HL-60/S4 treated with retinoic acid at 250 ng/mL for 4 days and 3 days (cell line): ENCODE results near the gene PFN1.

Source experiments
- in situ Hi-C: fragments of 300-500 bp; cut with MboI; formaldehyde crosslinking; loops from 2 replicates; pipeline ENCODE4 v1.7.0; 2022; ENCODE audit warnings: low sequenced_read_pairs

Gene PFN1

DNA sequence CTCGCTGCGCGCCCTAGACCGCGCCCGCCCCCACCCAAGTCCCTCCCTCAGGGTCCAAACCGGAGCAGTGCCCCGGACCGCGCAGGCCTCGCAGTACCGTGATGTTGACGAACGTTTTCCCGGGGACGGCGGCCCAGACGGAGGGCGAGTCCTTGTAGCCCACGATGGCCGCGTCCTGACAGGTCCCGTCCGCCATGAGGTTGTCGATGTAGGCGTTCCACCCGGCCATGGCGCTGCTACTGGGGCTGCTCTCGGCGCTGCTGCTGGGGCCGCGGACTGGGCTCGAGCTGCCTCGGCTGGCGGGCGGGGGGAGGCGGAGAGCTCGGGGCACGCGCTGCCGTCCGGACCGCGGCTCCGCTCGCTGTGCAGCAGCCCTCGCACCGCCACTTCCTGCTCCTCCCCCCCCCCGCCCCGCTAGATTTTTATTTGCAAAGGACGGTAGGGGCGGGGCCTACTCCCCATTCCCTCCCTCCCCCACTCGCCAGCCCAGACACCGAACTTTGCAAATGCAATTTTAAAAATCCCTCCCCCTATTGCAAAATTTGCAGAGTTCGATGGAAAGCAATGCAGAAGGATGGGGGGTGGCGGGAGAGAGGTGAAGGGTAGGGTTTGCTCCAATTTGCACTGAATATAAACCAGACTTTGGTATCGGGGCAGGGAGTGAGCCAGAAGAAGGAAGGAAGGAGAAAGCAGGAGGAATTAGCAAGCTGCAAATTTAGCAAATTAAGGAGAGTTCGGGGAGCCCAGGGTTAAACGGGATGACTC, at the start of gene PFN1:
Gene PFN1, minus strand, starts transcription at position 365 of the 765 bp plus-strand sequence. Its CDS starts 136 bp downstream, at position 229.
- in situ Hi-C loops, result no loop called here

DNA sequence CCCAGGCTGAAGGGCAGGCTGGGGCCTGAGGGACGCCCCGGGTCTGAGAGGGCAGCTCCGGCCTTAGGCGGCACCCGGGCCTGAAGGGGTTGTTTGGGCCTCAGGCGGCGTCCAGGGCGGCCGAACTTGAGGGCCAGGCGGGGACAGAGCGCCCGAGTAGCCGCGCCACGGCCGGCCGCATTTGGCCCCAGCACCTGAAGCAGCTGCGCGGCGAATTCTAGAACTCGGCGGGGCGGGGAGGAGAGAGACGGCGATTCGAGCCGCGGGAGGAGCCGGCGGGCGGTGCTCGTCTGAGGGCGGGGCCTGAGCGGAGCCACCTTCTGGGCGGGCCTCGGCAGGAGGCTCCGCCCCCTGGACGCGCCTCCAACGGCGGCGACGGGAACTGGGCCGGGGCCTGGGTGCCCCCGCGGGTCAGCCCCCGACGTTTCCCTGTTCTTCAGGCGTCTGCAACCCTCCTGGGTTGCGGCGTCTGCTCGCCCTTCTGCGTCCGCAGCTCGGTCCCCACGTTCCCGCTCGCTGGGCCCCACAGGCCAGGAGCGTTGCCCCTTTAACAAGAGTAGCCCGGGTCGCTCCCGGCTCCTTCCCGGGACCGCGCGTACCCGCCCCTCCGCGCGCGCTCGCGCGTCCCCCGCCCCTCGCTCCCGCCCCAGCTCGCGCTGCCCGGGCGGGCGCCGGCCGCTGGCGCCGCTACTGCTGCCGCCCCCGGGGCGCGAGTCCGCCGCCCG, 49.1 kb upstream of the PFN1 start, which contains the start of the genes INCA1 and KIF1C:
Gene INCA1, minus strand, starts transcription at position 221 of the 725 bp plus-strand sequence. CDS start 3,085 bp downstream, outside the sequence.
Gene KIF1C, plus strand, starts transcription at position 649 of the 725 bp plus-strand sequence. CDS start 2,297 bp downstream, outside the sequence.
- in situ Hi-C loops, result no loop called here

DNA sequence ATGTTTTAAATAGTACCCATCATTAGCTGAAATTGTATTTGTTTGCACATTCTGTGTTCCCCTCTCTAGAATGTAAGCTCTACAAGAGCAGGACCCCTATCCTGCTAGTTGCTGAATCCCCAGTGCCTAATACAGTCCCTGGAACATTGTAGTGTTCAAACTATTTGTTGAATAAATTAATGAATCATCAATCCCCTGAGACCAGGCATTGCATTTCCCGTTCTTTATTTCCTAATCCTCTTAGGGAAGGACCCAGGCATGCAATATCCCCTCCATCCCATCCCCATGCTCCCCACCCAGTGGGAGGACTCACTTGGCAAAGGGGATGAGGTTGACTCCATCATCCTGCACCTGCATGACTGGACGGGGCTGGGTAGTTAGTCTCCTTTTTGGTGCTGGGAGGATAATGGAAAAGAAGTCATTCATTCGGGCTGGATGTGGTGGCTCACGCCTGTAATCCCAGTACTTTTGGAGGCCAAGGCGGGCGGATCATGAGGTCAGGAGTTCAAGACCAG, 45.8 kb upstream of the PFN1 start:
- in situ Hi-C loops, result no loop called here

DNA sequence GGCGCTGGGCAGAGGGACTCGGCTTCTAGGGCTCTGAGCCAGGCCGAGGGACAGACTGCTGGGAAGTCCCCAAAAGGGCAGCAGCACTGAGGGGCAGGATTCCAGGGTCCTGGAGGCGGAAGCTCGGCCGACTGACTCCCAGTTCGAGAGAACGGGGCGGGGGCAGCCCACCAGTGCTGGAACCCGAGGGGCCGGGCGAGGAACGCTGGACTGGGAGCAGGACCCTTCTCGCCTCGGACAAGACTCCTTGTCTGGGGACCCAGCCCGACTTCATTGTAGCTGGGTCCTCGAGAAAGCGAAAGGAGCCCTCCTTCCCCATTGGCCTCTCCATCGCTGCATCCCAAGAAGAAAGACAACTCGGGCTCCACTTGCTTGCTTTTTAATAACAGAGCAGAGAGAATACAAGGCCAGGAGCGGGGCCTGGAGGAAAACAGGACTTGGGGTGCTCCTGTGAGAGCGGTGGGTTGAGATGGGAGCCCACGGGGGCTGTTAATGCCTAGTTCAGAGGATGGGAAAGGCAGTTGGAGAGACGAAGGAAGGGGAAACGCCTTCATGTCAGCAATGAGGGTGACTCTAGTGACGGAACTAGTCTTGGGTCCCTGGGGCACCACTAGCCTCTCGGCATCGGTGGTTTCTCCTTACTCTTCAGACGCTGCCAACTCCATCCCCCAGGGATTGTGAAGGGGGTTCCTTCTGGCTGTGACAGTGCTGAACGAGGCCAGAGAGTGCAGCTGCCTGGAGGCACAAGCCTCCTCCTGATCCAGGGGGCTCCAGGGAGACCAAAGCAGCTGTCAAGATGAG, 39.6 kb upstream of the PFN1 start:
- in situ Hi-C loops, result no loop called here

DNA sequence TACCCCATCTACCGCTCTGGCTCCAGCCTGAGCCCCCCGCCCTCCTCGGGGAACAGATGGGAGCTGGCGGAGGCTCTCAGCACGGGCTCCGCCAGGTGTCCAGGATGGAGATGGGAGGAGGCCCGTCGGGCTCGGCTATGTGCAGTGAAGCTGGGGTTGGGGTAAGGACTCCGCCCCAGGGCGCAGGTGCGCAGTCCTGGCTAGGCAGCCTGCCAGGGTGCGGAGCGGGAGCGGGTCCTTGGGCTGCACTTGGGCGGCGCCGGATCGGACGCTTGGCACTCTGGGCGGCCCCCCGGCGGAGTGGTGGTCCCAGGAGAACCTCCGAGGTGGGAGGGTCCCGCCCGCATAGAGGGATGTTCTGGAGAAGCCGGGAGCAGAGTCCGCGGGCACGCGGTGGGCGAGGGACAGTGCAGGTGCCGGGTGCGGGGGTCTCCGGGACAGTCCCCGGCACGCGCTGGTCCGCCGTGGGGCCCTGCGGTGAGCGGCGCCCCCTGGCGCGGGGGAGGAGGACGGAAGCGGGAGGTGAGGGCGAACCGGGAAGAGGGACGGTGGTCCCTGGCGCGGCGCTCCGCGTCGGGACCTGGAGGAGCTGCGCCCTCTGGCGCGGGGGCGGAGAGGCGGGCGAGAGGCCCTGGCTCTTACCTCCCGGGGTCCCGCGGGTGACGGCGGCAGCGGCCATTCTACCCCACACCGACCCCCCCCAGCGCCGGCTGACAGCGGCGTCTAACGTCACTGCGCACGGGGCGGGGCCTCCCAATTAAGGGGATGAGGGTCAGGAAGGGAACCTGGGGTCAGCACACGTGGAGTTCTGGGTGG, 38.8 kb upstream of the PFN1 start, which contains the start of gene CAMTA2:
Gene CAMTA2, minus strand, starts transcription at position 725 of the 816 bp plus-strand sequence. CDS start 1,453 bp downstream, outside the sequence.
- in situ Hi-C loops, result no loop called here

DNA sequence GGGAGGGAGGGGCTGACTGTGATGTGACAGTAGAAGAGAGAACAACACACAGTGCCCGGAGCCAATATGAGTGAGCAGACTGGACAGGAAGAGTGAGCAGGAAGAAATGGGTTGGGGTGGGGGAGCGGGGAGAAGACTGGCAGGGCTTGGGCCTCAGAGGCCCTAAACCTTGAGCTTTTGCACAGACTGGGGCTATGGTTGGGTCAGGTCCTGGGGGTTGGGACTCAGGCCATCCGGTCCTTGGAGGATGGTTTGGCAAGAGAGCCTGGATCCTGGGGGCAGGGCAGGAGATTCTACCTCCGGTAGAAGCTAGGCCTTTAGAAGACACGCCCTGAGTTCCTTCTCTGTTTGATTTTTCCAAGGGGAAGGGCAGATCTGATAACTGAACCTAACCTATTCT, 38.1 kb upstream of the PFN1 start:
- in situ Hi-C loops, result no loop called here

DNA sequence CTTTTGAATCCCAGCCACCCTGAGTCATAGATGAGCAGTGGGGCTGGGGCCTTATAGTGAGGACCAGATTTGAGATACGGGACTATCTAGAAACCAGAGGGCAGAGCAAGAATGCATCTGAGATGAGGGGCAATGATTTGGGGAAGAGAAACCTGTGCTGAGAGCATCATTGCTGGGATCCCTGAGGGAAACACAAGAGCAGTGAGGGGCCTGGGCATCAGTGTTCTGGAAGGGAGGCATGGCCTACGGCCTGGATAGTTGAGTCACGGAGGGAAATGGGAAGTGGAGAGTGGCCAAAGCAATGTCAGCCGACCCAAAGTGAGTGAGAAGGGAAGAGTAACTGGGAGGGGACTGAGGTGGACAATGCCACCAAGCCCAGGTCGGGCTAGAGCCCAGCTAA, 34.0 kb upstream of the PFN1 start:
- in situ Hi-C loops, result no loop called here

DNA sequence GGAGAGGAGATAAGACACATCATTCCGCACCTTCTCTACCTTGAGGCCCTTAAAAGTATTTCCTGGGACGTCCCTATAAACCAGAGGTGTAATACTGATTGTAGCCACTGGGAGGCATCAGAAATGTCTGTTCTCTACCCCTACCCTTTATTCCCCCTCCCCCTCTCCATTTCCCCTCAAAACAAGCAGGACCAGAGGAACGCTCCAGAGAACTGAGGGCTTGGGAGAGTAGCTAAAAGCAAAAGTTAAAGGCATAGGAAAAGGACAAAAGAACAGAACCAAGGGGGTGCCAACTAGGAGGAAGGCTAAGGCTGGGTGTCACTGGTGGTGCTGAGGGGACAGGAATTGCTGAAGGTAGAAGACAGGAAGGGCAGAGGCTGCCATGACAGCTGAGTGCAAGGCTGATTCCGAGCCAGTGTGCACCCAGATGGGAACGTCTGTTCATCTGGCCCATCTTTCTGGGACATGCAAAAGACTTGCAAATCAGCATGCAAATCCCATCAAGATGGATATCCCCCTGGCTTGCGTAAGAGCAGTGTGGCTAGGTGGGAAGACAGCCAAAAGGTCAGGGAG, 32.4 kb upstream of the PFN1 start:
- in situ Hi-C loops, result no loop called here

DNA sequence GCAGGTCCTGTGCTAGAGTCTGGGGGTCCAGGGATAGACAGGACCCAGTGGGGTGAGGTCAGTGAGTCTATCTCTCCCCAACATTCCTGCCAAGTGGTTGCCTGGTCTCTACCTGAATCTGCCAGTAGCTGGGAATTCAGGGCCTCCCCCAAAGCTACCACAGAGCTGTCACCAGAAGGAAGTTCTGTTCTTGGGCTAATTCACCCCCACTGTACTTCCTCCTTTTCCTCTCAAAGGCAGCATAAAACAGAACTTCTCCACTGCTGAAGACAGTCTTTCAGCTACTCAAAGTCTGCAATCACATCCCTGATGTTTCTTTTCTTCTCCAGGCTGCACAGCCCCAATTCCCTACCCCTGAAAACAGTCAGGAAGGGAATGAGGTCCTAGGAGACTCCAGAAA, 30.4 kb upstream of the PFN1 start:
- in situ Hi-C loops, result no loop called here

DNA sequence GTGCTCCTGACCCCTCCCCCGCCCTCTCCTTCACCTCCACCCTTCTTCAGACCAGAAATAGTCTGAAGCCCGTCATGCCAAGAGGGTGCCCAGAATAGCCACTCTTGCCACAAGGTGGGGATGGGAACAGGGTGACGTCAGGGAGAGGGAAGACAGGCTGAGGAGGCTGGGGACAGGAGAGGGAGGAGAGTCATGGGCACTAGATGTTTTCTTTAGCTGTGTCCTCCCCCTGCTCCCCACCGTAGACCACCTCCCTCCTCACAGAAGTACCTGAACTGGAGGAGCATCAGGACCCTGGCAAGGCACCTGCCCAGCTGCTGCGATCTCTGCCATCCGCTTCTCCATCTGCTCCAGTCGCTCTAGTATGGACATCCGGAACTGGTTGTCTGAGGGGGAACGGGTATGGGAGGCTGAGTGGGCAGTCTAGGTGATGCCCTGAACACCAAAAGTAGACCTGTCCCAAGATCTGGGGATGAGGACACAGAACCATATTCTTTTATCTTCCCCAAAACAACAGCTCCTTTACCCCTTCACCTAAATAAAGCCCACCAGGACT, 25.9 kb upstream of the PFN1 start:
- in situ Hi-C loops, result no loop called here

DNA sequence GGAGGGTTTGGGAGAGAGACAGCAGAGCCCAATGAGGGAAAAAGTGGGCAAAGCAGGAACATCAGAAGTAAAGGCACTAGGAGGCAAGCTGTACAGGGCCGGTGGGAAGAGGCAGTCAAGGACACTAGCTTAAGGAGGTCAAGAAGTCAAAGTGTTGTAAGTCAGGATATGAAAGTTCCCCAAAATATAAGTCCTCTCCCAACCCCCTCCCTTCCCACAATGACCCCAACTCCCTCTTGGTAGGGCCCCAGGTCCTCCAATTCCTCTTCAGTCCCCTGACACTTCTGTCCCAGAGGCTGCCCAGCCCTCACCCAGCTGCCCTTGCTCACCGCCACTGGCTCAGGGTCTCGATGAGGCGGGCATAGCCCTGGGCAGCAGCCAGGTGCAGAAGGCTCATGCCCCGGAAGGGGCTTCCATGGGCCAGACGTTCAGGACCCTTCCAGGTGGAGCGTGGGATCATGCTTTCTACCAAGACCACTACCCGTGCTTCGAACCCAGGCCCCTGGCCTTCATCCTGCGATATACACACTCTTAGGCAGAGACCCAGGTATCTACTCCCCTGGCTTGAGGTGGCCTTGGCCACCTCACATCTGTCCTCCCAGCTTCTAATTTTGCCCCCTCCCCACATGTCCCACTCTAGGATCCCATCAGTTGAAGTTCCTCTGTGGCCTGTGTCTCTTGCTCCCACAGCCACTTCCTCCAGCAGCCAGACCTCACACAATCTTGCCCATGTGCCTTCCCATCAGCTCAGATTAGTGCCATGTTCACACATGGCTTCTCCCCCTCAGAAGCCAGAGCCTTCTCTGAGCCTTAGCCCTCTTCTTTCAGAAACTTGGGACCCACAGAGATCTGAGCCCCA, 25.2 kb upstream of the PFN1 start:
- in situ Hi-C loops, result no loop called here

DNA sequence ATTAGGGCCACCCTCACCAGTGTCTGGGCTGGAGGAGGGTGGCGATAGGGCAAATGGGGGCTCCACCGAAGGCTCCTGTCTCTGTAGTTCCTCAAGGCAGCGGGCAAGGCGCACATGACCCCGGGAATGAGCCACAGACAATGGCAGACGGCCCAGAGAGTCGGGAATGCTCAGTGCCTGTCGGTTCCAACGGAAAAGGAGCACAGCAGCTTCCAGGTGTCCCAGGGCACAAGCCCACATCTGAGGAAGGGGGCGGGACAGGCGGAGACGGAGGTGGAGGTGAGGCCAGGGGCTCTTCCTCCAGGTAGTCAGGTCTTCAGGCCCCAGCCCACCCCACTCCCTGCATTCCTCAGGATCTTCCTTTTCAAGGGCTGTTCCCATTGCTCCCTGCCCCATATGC, 24.4 kb upstream of the PFN1 start:
- in situ Hi-C loops, result no loop called here

DNA sequence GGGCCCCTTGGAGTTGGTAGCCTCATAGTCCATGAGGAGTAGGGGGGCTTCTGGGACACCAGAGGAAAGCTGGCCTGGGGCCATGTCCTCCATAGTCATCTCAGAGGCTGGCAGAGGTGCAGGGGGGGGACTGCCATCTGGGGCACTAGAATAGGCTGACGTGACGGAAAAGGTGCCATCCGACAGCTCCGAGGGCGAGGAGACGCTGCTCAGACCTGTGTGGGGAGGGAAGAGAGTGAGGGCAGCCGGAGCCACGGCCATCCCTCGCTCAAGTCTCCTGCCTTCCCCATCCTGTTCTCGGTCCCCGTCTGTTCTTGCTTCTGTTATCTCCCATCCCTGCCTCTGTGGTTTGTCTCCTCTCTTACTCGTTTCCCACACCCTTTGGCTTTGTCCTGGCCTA, 24.0 kb upstream of the PFN1 start:
- in situ Hi-C loops, result no loop called here

DNA sequence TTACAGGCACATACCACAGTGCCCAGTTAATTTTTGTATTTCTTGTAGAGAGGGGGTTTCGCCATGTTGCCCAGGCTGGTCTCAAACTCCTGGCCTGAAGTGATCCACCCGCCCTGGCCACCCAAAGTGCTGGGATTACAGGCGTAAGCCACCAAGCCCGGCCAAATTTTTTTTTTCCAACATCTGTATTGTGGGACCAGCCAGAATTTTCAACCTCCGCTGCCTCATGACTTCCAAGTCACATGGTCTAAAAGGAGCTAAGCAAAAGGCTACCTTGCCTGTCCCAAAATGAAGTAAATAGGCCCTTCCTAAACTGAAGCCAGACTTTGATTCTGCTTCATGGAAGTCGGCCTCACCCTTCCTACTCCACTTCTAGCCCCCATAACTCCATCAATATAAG, 23.5 kb upstream of the PFN1 start:
- in situ Hi-C loops, result no loop called here

DNA sequence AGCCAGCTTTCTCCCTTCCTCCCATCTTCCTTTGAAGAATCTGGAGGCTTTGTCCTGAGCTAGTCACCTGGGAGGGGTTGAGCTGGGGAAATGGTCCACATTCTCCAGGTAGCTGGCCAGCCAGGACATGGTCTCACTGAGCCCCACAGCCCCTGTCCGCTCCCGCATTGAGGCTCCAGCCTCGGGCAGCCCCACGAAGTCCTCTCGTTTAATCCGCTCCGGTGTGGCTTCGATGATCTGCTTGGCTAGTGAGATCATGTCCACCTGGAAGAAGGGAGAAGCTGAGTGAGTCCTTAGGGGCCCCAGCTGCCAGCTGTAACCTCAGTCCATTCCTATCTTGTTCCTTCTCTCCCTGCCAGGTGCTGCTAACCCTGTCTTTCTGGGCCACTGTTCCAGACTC, 21.9 kb upstream of the PFN1 start:
- in situ Hi-C loops, result no loop called here

DNA sequence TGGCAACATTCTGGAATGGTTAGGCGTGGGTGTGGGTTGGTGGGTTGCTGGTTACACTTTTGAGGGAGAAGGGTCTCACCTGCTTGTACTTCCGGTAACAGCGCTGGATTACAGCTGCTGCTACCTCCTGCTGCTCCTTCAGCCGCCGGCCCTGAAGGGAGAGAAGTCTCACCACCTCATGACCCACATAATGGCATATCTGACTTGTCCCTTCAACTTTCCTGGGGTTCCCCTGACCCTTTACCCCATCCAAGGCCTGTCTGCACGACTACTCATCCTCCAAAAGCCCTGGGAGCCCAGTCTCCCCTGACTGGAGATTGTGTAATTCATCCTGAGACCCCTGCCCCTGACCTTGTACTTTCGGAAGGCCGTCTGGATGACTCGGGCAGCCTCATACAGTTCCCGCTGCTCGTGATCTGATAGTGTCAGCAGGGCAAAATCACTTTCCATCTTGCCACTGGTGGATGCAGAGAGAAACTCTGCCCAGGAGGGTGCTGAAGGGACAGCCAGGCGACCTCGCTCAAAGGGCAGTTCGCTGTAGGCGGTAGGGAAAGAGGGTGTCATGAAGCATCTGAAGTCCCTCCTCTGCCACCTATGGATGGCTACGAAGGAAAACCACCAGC, 21.3 kb upstream of the PFN1 start:
- in situ Hi-C loops, result no loop called here

DNA sequence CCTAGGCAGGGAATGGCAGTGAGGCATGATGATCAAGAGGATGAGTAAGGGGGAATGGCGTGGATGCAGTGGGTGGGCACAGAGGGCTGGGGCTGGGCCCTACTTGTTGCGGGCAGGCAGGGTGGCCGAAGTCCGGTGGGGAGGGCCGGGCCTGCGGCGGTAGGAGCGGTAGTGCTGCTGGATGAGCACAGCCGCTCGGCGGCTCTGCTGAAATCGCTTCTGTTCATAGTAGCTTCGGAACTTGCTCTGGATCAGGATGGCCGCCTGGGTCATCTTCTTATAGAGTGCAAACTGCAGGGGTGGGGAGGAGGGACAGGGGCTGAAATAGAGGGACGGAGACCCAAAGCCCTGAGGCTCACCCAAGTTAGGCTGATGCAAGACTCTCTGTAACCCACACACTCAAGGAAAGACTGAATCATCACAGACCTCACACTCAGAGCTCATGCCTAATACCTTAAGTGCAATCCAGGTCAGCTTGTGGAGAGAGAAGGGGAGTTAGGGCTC, 20.8 kb upstream of the PFN1 start:
- in situ Hi-C loops, result no loop called here

DNA sequence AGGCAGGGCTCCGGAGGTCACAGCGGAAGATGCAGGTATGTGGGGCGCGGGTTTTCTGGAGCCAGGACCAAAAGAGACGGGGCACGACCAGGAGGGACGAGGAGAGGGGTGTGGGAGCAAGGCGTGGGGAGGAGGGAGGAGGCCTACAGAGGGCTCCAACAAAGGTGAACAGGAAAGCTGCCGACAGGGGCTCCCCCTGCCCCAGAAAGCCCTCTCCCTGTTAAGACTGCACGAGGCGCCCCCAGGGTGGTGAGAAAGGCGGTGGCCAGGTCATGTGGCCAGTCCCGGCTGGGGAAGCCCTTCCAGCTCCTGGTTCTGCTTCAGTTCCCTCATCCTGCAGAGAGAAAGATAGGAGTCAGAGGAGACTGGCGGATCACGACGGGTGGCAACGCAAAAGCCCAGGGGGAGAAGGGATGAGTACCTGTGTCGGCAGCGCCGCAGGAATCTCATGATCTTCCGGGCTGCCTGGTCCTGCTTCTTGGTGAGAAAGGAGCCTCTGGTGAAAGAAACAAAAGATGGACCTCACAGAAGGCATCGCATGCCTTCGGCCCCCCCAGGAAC, 20.2 kb upstream of the PFN1 start:
- in situ Hi-C loops, result no loop called here
